Measurements from ENCODE around the gene H3-3A.

Gene H3-3A

DNA sequence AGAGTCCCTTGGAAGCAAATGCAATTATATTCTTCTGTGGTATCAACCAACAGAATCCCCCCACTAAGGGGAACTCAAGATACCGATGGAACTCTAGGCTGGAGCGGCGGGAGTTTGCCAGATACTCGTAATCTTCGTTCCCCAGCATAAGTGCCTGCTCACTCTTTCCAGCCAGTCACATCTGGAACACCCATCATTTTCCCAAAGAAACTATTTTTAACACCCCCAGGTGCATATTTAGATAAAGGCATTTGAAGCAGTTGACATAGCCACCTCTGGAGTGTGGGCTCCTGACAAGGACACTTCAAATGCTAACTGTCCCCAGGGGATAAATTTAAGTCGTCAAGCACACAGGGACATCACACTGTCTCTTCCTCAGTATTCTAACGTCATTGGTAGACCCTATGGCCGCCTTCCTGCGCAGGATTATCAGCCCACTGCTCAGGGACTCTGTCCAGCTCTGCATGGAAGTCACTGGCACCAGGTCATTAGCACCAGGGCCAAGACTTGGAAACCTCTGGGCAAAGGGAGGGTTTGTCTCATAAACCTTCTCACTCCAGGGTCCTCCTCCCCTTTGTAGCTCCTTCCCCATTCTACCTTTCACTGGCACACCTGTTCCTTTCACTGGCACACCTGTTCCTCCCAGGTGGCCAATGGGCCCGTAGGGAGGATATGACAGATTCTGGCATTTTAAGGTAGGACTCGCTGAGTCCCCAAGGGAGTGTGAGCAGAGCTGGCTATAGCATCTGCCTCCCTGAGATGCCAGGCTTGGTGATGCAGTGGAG lies 48.8 kb downstream of the H3-3A start:
- no peak for DNase-seq (ENCODE audit: low read depth)

DNA sequence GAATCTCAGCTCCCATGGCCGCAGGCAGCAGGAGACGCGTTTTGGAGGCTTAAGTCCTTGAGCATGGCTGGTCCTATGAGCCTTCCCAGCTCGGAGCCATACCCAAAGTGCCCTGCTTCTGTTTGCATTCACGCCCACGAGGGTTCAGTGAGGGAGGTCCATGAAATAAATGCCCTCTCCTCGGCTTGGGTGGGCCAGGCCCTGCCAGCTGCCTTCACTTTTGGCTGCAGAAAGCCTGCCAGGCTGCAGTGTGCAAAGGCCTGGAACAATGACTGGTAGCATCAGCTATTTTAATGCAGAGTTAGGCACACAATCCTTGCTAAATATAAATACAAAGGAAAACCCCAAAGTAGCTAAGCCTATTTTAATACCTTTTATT lies 49.4 kb downstream of the H3-3A start:
- no peak for DNase-seq (ENCODE audit: low read depth)

DNA sequence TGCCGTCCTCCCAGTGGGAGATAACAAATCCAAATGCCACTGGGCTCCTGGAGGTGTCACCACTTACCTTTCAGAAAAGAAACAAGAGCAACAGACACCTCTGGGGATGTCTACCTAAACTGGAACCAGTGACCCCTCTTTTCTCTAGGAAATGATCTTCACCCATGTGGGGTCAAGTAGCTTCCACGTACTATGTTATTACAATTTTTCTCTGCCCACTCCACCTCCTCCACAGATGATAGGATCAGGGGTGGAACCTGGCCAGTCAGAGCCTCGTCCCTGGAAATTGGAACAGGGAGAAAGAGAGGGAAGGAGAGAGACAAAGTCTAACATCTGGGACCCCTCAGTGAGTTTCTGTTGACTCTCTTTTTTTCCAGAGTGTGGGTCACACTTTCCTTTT lies 50.1 kb downstream of the H3-3A start:
- DNase-seq (ENCODE audit: low read depth), result no peak

DNA sequence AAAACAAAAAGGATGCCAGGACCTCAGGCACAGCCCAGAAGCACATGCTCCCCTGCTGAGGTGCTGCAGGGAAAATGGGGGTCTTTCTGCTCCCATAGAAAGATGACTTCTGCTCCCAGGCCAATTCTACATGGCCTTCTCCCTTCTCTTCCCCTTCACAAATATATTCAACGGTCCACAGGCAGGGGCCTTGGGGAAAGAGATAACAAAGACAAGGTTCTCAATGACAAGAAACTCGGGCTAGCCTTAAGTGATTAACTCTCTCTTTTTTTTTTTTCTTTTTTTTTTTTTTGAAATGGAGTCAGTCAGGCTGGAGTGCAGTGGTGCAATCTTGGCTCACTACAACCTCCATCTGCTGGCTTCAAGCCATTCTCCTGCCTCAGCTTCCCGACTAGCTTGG lies 54.2 kb downstream of the H3-3A start:
- no peak for DNase-seq (ENCODE audit: low read depth)

DNA sequence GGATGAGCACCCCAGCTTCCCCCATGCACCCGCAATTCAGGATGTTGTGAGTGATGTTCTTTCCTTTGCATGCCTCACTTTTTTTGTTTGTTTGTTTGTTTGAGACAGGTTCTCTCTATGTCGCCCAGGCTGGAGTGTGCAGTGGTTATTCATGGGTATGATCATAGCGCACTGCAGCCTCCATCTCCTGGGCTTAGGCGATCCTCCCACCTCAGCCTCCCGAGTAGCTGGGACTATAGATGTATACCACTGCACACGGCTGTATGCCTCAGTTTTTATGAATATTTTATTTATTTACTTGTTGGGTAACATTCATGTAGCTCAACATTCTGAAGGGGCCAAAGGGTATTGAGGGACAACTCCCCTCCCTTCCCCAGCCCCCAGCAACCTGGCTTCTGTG lies 54.8 kb downstream of the H3-3A start:
- no peak for DNase-seq (ENCODE audit: low read depth)

DNA sequence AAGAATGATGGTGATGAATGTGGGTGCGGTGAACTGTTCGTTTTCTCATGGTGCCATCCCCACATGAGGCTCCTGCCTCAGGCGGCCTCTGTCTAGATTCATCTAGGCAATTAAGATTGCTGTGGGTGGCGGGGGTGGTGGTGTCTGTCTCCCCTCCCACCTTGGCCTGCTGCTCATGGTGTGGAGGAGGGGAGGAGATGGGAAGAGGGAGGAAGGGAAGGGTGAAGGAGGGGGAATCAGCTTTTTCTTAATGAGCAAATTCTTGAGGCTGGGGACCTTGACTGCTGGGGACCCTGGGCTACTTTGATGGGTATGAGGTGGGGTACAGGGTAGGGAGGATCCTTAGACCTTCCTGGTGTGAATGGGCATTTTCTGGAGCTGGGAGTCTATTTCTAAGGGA lies 55.8 kb downstream of the H3-3A start:
- no peak for DNase-seq (ENCODE audit: low read depth)

DNA sequence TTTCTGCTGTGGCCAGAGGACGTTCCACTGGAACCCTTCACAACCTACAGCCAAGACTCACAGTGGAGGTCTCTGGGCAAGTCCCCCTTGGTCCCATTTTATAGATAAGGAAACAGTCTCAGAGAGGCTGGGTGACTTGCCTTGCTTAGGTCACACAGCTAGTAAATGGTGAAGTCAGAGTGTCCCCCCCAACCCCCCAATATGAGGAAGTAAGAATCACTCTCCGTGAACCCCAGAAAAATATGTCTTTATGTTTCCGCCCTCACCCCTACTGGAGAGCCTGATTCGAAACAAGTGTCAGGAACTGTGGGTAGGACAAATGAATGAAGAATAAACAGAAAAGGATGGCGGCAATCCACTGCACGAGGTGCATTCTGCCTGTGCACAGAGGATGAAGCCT lies 56.7 kb downstream of the H3-3A start:
- no peak for DNase-seq (ENCODE audit: low read depth)

DNA sequence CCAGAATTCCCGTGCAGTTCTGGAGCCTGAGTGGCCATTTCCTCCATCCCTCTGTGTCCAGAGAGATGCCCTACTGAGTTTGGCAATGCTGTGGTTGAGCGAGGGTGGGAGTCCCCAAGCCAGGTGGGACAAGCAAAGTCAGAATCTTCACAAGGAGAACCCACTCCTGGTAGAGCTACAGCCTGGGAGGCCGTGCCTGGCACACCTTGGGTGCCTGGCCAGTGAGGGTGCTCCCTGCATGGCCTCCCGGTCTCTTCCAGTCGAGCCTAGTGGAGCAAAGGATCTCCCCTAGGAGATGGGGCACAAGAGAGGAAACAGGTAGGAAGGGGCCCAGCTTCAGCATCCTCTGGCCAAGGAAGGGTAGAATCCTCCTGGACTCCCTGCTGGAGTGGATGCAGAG lies 57.9 kb downstream of the H3-3A start:
- no peak for DNase-seq (ENCODE audit: low read depth)

DNA sequence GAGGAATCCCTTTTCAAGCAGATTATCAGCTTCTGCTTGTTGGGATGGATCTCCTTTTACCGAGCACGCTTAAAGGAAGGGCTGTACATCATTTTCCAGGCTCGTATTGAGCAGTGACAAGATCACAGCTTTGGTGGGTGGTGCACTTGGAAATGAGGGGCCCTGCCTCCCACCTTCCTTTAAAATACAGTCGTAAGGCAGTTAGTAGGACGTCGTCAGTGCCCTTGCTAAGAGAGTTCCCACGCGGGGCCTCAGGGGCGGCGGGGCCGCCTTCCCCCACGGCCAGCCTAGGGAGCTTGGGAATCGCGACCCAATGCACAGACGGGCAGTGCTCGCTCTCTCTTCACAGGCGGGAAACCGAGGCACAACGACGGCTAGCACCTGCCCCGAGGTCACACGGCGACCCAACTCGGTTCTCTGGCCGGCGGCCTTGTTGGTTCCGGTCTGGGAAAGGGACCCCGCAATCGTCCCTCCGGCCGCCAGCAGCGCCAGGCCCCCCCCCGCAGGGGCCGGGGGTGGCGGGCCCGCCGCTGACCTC lies 58.6 kb downstream of the H3-3A start:
- DNase-seq (ENCODE audit: low read depth), result no peak

Measured in fibroblast of gingiva (primary cell).